ENCODE data around the gene CCDC80.

CCDC80 gene

GRCh38 chr3:112631257-112631656, 9.7 kb downstream of the CCDC80 start:
- no peak for DNase-seq

- no peak for DNase-seq
Measured at GRCh38 chr3:112629425-112629824, 11.5 kb downstream of the CCDC80 start.

- no peak for DNase-seq
Measured at GRCh38 chr3:112627919-112628466, 12.9 kb downstream of the CCDC80 start.

GRCh38 chr3:112627419-112627818, 13.5 kb downstream of the CCDC80 start:
- no peak for DNase-seq

- no peak for DNase-seq
Measured at GRCh38 chr3:112623717-112624116, 17.2 kb downstream of the CCDC80 start.

GRCh38 chr3:112623213-112623612, 17.7 kb downstream of the CCDC80 start:
- DNase-seq, result no peak

GRCh38 chr3:112619295-112619694, 21.6 kb downstream of the CCDC80 start:
- DNase-seq, result no peak

- DNase-seq, result no peak
Measured at GRCh38 chr3:112617285-112617684, 23.7 kb downstream of the CCDC80 start.

GRCh38 chr3:112615989-112616731, 24.8 kb downstream of the CCDC80 start:
- DNase-seq, result no peak

GRCh38 chr3:112611752-112612515, 29.0 kb downstream of the CCDC80 start:
- no peak for DNase-seq

GRCh38 chr3:112610121-112610520, 30.8 kb downstream of the CCDC80 start:
- no peak for DNase-seq

GRCh38 chr3:112607863-112608262, 33.1 kb downstream of the CCDC80 start:
- no peak for DNase-seq

- DNase-seq, result no peak
Measured at GRCh38 chr3:112606098-112606497, 34.8 kb downstream of the CCDC80 start.

GRCh38 chr3:112605285-112605684, 35.7 kb downstream of the CCDC80 start:
- DNase-seq, result no peak

GRCh38 chr3:112604536-112604935, 36.4 kb downstream of the CCDC80 start:
- no peak for DNase-seq

GRCh38 chr3:112602217-112602838, 38.6 kb downstream of the CCDC80 start:
- no peak for DNase-seq

- no peak for DNase-seq
Measured at GRCh38 chr3:112598731-112599130, 42.2 kb downstream of the CCDC80 start.

- no peak for DNase-seq
Measured at GRCh38 chr3:112597945-112598344, 43.0 kb downstream of the CCDC80 start.

GRCh38 chr3:112594856-112595255, 46.1 kb downstream of the CCDC80 start:
- no peak for DNase-seq

GRCh38 chr3:112593258-112593657, 47.7 kb downstream of the CCDC80 start:
- no peak for DNase-seq

GRCh38 chr3:112587336-112587735, 53.6 kb downstream of the CCDC80 start:
- no peak for DNase-seq

GRCh38 chr3:112585782-112586181, 55.2 kb downstream of the CCDC80 start:
- DNase-seq, result no peak

GRCh38 chr3:112583105-112583504, 57.8 kb downstream of the CCDC80 start:
- DNase-seq, result no peak

Measured in GF-D8 (cell line).